Activated CD4-positive, alpha-beta T cell treated with anti-CD3 and anti-CD28 coated beads, Interleukin-2, amount 50 U/mL, for 16 hours (primary cell): ENCODE data around the gene TOR2A.
"Not testable (repeated sequence)": the region's sequence is repeated elsewhere in the genome, so short reads cannot be mapped to it uniquely, and the experiment has no call there.

Source experiments
- DNase-seq: peaks from one replicate; pipeline ENCODE4 v3.0.0-alpha.2; 2020

Gene TOR2A

GRCh38 chr9:127734747-127735529, at the start of gene TOR2A:
TSS of gene TOR2A (minus strand) at chr9:127735294. CDS start at chr9:127735270, 24 bp downstream.
- DNase-seq: peak; percentile 98

DNA sequence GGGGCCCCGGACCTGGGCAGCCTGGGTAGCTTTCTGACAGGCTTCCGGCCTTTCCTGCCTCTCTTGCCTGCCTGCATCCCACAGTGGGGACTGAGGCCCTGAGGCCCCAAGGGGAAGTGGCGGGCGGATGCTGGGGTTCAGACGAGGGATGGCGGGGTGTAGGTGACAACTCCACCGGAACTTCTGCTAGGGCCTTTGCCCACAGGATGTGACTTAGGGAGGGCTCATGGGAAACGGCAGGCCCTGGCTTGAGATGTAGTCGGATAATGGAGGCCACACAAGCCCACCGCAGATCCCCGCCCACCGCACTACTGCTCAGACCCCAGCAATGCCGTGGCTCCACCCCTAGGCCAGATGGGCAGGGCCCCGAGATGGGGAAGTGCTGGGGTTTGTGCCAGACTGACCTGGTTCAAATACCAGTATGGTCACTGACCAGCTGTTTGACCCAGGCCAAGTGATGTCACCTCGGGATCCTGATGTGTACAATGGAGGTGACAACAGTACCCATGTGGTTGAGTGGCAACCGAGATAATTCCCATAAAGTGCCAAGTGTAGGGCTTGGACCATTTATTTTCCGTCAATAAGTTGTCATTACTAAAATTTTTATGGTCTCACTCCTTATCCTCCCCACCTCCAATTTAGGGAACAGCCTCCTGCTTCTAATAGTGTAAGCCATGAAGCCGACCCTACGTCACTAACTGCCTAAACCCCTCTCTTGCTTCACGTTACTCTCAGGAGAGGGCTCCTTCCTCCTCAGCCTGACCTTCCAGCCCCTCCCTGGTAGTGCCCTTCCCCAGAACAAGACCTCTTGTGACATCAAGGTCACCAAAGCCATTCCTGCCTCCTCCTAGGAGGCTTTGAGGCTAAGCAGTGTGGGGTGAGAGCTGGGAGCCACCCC, 48.3 kb upstream of the TOR2A start:
- peak; percentile 91 for DNase-seq

- no peak for DNase-seq
These were observed 46.7 kb upstream of the TOR2A start for GRCh38 chr9:127781806-127782205.

DNA sequence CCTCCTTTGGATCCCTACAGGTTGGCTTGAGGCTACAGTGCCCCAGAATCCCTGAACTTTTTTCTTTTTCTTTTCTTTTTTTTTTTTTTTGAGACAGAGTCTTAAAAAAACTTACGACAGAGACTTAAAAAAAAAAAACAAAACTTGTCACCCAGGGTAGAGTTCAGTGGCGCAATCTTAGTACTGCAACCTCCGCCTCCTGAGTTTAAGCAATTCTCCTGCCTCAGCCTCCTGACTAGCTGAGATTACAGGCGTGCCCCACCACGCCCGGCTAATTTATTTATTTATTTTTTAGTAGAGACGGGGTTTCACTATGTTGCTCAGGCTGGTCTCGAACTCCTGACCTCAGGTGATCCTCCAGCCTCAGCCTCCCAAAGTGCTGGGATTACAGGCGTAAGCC, 45.8 kb upstream of the TOR2A start:
- DNase-seq: not testable (repeated sequence)

- DNase-seq: no peak
These were observed 45.2 kb upstream of the TOR2A start for GRCh38 chr9:127780126-127780885.

GRCh38 chr9:127779136-127779981, 44.3 kb upstream of the TOR2A start:
- DNase-seq: peak; percentile 84

- DNase-seq: peak; percentile 67
These were observed 43.4 kb upstream of the TOR2A start, which contains the start of gene SH2D3C for GRCh38 chr9:127778280-127779135. TSS of gene SH2D3C (minus strand) at chr9:127778666. CDS start at chr9:127778627, 39 bp downstream.

DNA sequence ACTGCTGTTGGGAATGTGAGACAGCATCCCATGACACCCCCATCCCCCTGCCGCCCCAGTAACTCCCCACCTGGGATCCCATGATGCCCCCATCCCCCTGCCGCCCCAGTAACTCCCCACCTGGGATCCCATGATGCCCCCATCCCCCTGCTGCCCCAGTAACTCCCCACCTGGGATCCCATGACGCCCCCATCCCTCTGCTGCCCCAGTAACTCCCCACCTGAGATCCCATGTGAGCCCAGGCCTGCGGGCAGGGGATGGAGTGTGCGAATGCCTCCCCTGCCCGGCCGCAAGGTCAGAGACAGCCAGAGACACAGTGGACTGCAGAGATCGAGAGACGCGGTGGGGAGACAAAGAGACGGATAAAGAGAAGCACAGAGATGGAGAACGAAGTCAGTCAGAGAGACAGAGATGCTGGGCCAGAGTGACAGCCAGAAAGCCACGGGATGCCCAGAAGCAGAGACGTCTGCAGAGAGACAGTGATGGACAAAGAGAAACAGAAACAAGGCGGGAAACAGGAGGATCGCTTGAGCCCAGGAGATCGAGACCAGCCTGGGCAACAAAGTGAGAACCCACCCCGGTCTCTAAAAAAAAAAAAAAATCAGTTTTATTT, 42.4 kb upstream of the TOR2A start:
- no peak for DNase-seq

GRCh38 chr9:127776924-127777289, 41.8 kb upstream of the TOR2A start:
- peak; percentile 54 for DNase-seq

- peak; percentile 89 for DNase-seq
These were observed 41.3 kb upstream of the TOR2A start for GRCh38 chr9:127776195-127776923.

GRCh38 chr9:127773981-127774380, 38.9 kb upstream of the TOR2A start:
- DNase-seq: no peak

- DNase-seq: no peak
These were observed 38.2 kb upstream of the TOR2A start for GRCh38 chr9:127773272-127773671.

DNA sequence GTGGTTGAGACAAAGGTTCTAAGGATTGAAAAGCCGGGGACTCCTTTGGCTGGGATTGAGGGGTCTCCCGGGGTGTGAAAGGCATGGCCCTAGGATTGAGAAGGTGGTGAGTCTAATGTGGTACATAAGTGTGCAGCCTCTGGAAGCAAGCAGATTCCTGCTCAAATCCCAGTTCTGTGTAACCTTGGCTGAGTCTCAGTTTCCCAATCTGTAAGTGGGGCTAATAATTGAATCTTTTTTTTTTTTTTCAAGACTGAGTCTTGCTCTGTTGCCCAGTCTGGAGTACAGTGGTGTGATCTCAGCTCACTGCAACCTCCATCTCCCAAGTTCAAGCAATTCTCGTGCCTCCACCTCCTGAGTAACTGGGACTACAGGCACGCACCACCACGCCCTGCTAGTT, 37.5 kb upstream of the TOR2A start:
- no peak for DNase-seq

- DNase-seq: no peak
These were observed 36.6 kb upstream of the TOR2A start for GRCh38 chr9:127771570-127772189.

DNA sequence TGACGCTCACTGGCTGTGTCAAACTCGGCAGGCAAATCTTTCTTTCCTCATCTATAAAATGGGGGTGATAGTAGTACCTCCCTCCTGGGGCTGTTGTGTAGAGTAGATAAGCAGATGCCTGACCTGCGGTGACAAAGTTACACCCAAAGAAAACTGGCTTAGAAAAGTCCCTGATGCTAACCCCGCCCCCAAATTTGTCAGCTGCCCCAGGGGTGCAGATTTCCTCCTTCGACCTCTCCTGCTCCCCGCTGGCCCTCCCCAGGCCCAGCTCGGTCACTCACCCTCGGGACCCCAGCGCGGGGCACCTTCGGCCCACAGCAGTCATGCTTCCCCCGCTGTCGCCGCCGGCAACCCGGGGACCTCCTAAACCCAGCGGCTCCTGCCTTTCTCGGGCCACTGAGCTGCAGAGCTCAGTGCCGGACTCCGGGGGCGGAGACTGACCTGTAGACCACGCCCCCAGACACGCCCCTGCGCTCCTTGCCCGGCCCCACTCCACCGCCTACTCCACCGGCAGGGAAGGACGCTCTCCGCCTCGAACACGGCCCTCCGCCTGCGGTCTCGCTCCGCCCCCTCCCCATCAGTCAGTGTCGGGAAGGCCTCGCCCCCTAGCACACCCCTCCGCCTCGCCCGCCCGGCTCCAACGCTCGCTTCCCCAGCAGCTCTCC, 35.9 kb upstream of the TOR2A start:
- peak; percentile 99 for DNase-seq

GRCh38 chr9:127770583-127770904, 35.5 kb upstream of the TOR2A start:
- no peak for DNase-seq

- no peak for DNase-seq
These were observed 35.0 kb upstream of the TOR2A start for GRCh38 chr9:127769929-127770582.

GRCh38 chr9:127769101-127769500, 34.0 kb upstream of the TOR2A start:
- DNase-seq: no peak
